ENCODE results near the gene NENF.
A peak's percentile ranks its signal among the peaks of the same experiment; 100 is the strongest.

NENF gene

GRCh38 chr1:212430955-212431394 is 1.7 kb upstream of the NENF start:
- no peak for DNase-seq (ENCODE audit: low read depth, low spot score)
- TF ChIP-seq, protein P1, sequence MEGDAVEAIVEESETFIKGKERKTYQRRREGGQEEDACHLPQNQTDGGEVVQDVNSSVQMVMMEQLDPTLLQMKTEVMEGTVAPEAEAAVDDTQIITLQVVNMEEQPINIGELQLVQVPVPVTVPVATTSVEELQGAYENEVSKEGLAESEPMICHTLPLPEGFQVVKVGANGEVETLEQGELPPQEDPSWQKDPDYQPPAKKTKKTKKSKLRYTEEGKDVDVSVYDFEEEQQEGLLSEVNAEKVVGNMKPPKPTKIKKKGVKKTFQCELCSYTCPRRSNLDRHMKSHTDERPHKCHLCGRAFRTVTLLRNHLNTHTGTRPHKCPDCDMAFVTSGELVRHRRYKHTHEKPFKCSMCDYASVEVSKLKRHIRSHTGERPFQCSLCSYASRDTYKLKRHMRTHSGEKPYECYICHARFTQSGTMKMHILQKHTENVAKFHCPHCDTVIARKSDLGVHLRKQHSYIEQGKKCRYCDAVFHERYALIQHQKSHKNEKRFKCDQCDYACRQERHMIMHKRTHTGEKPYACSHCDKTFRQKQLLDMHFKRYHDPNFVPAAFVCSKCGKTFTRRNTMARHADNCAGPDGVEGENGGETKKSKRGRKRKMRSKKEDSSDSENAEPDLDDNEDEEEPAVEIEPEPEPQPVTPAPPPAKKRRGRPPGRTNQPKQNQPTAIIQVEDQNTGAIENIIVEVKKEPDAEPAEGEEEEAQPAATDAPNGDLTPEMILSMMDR (IDR thresholded peaks at IDR 0.05; ENCODE audit: low read depth, low read length) = no peak
- no peak overlapping the region for H3K4me3 ChIP-seq (ENCODE audit: low read depth, low read length)
- in situ Hi-C loops (cut with HindIII; ENCODE audit: low sequenced_read_pairs) = no loop called here

GRCh38 chr1:212431644-212432043 is 1.1 kb upstream of the NENF start:
- in situ Hi-C loops (cut with HindIII; ENCODE audit: low sequenced_read_pairs) = no loop called here
- H3K4me3 ChIP-seq (ENCODE audit: low read depth, low read length) = no peak overlapping the region
- TF ChIP-seq, protein P1 (IDR thresholded peaks at IDR 0.05; ENCODE audit: low read depth, low read length) = no peak
- DNase-seq (ENCODE audit: low read depth, low spot score) = no peak

DNA sequence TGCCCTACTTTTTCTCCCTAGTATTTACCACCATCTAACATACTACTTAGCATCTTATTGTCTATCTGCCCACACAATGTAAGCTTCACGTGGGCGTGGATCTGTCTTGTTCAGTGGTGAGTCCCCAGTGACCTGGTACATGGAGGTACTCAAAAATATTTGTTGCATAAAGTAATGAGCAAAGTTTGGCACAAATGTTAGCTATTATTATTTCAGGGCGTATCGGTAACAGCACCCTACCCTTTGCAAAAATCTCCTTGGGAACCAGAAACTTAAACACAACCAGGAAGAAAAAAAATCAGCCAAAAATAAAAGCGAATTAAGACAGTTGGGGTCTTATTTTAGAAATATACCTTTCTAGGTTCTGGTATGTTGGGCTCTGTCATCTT is 454 bp upstream of the NENF start:
- in situ Hi-C loops (cut with HindIII; ENCODE audit: low sequenced_read_pairs) = no loop called here
- TF ChIP-seq, protein P1 (IDR thresholded peaks at IDR 0.05; ENCODE audit: low read depth, low read length) = no peak
- peak overlapping the region; percentile 63 for H3K4me3 ChIP-seq (ENCODE audit: low read depth, low read length)

DNA sequence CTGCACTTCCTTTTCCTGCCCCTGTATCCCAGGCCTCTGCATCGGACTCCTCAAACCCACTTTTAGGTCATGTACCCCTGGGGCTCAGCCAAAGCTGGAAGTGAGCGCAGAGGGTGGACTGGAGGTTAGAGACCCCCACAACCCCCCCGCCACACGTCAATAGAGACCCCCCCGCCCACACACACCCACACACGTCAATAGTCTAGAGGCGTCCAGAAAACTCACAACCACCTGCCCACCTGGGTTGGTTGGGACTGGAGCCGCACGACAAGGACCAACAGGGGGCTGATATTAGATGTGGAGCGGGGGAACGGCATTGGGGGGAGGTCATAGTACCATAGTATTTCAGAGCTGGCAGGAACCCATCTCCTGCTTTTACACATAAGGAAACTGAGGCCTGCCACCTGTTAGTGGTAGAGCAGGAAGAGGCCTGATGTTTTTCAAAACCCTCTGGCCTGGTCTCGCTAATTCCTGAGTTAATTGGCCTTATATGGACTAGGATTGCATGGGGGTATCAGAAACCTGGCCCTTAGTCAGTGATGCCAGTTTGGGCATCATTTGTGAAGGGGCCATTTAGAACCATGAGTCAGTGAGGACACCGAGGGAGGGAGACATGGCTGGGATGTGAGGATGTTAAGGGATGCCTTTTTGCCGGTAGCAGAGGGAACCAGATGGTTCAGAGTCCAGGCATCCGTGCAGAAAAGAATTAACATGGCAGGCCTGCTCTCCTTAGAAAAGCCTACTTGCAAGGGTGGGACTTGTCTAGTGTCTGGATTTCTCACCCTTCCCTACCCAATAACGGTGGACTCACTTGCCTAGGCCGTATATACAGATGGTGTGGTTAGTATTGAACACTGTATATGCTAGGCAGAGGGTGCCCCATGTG is 1.1 kb downstream of the NENF start:
- DNase-seq (ENCODE audit: low read depth, low spot score) = no peak
- in situ Hi-C loops (cut with HindIII; ENCODE audit: low sequenced_read_pairs) = no loop called here
- TF ChIP-seq, protein P1 (IDR thresholded peaks at IDR 0.05; ENCODE audit: low read depth, low read length) = no peak
- peak overlapping the region; percentile 63 for H3K4me3 ChIP-seq (ENCODE audit: low read depth, low read length)

More for the DNA sequence above, 454 bp upstream of the NENF start:
- DNase-seq (ENCODE audit: low read depth, low spot score) = peak; percentile 14

- TF ChIP-seq, protein P1 (IDR thresholded peaks at IDR 0.05; ENCODE audit: low read depth, low read length) = no peak
- in situ Hi-C loops (cut with HindIII; ENCODE audit: low sequenced_read_pairs) = no loop called here
- no peak overlapping the region for H3K4me3 ChIP-seq (ENCODE audit: low read depth, low read length)
- no peak for DNase-seq (ENCODE audit: low read depth, low spot score)
Measured at GRCh38 chr1:212434992-212435391, 2.3 kb downstream of the NENF start.

GRCh38 chr1:212437179-212437798 is 4.6 kb downstream of the NENF start:
- TF ChIP-seq, protein P1 (IDR thresholded peaks at IDR 0.05; ENCODE audit: low read depth, low read length) = no peak
- no peak overlapping the region for H3K4me3 ChIP-seq (ENCODE audit: low read depth, low read length)
- DNase-seq (ENCODE audit: low read depth, low spot score) = no peak
- in situ Hi-C loops (cut with HindIII; ENCODE audit: low sequenced_read_pairs) = no loop called here
